Thoracic aorta (tissue), 2 donors: Measurements from ENCODE around the gene TSSC4. TPM values are rescaled to one million over a fixed set of nuclear protein-coding genes. Genes with fewer than 3 reads are reported as not detected.

Experiments
- ATAC-seq: fragments of 150-250 bp; one replicate; pipeline ENCODE4 v1.8.0; 2017; ENCODE audit warnings: low read depth; ENCODE audit not compliant: insufficient number of reproducible peaks, low FRiP score
- DNase-seq: peaks from one replicate; pipeline ENCODE4 v3.0.0-alpha.2; 2020; ENCODE audit warnings: low spot score
- H3K27ac ChIP-seq, 2 donors: fragments of 200-600 bp; sonication (generic); 1 replicate in 1 of 2; 2 replicates in 1 of 2; pipeline ENCODE4 v1.5.1; 2016; ENCODE audit warnings: mild to moderate bottlenecking in 2 of 2, moderate library complexity in 2 of 2
- H3K27me3 ChIP-seq: fragments of 200-600 bp; sonication (generic); replicated peaks from 2 replicates; pipeline ENCODE4 v1.6.0; 2016; ENCODE audit warnings: mild to moderate bottlenecking; ENCODE audit not compliant: insufficient read depth
- H3K36me3 ChIP-seq: fragments of 200-600 bp; sonication (generic); one replicate; pipeline ENCODE4 v1.5.1; 2016
- H3K4me1 ChIP-seq, 2 donors: fragments of 200-600 bp; sonication (generic); 1 replicate in 1 of 2; 2 replicates in 1 of 2; pipeline versions ENCODE4 v1.5.1 to v1.6.0; 2016; ENCODE audit warnings: low read depth in 2 of 2, mild to moderate bottlenecking in 1 of 2; ENCODE audit not compliant: control insufficient read depth in 1 of 2
- H3K4me3 ChIP-seq: fragments of 200-600 bp; sonication (generic); 2 replicates; pipeline ENCODE4 v1.5.1; 2016; ENCODE audit warnings: mild to moderate bottlenecking
- H3K9me3 ChIP-seq: fragments of 200-600 bp; sonication (generic); 2 replicates; pipeline ENCODE4 v1.5.1; 2016
- CTCF ChIP-seq: fragments of 200-600 bp; sonication (generic); IDR thresholded peaks from one replicate; pipeline ENCODE4 v1.5.1; 2019; ENCODE audit warnings: antibody characterized with exemption
- total RNA-seq, 2 donors: library from RNA; depleted of rRNA; stranded (reverse); fragments of >200 nt; gene quantifications; one replicate each; pipeline versions ENCODE4 v1.1.0 to v1.2.3, GENCODE V29; 2016

The TSSC4 gene
- total RNA-seq, 2 donors from 2014 or later, result 31.6 to 57.9 TPM

- ATAC-seq (no peak), DNase-seq (no peak)
- H3K27me3 ChIP-seq, result no peaks in the 10 kb centered on the region
- H3K4me1 ChIP-seq, result no peaks in the 10 kb centered on the region
- no peak for TF ChIP-seq CTCF
- H3K9me3 ChIP-seq, result no peaks in the 10 kb centered on the region
- no peak overlapping the region for H3K4me3 ChIP-seq
- no peak overlapping the region for H3K27ac ChIP-seq
- no peaks in the 10 kb centered on the region for H3K36me3 ChIP-seq
Observed at GRCh38 chr11:2424811-2425495, 24.4 kb downstream of the TSSC4 start.

GRCh38 chr11:2425506-2425905, 25.0 kb downstream of the TSSC4 start:
- DNase-seq, result no peak
- Histone ChIP-seq H3K27ac (no peak overlapping the region), H3K4me1 (no peaks in the 10 kb centered on the region), H3K4me3 (no peak overlapping the region), H3K27me3 (no peaks in the 10 kb centered on the region), H3K36me3 (no peaks in the 10 kb centered on the region), H3K9me3 (no peaks in the 10 kb centered on the region)
- no peak for ATAC-seq
- no peak for TF ChIP-seq CTCF

- Histone ChIP-seq H3K27me3 (no peaks in the 10 kb centered on the region), H3K27ac (no peak overlapping the region), H3K36me3 (no peaks in the 10 kb centered on the region), H3K4me3 (no peak overlapping the region), H3K4me1 (no peaks in the 10 kb centered on the region), H3K9me3 (no peaks in the 10 kb centered on the region)
- ATAC-seq, result no peak
- no peak for DNase-seq
- no peak for TF ChIP-seq CTCF
Observed at GRCh38 chr11:2426221-2426620, 25.7 kb downstream of the TSSC4 start.

- DNase-seq (no peak), ATAC-seq (no peak)
- H3K4me3 ChIP-seq, result no peak overlapping the region
- no peak for TF ChIP-seq CTCF
- H3K27me3 ChIP-seq, result no peaks in the 10 kb centered on the region
- no peaks in the 10 kb centered on the region for H3K4me1 ChIP-seq
- no peak overlapping the region for H3K27ac ChIP-seq
- no peaks in the 10 kb centered on the region for H3K9me3 ChIP-seq
- no peaks in the 10 kb centered on the region for H3K36me3 ChIP-seq
Observed at GRCh38 chr11:2426826-2427521, 26.4 kb downstream of the TSSC4 start.

- Histone ChIP-seq H3K27me3 (no peaks in the 10 kb centered on the region), H3K9me3 (no peaks in the 10 kb centered on the region), H3K4me3 (no peak overlapping the region), H3K4me1 (no peaks in the 10 kb centered on the region), H3K36me3 (no peaks in the 10 kb centered on the region), H3K27ac (no peak overlapping the region)
- TF ChIP-seq CTCF, result no peak
- DNase-seq (no peak), ATAC-seq (no peak)
Observed at GRCh38 chr11:2427721-2428321, 27.3 kb downstream of the TSSC4 start.
